Dedifferentiated amniotic fluid mesenchymal stem cell (primary cell): ENCODE results near the gene ARHGAP44.

Source experiments
- DNase-seq: peaks from one replicate; pipeline ENCODE4 v3.0.0-alpha.2; 2016; ENCODE audit errors: extremely low spot score

The ARHGAP44 gene

DNA sequence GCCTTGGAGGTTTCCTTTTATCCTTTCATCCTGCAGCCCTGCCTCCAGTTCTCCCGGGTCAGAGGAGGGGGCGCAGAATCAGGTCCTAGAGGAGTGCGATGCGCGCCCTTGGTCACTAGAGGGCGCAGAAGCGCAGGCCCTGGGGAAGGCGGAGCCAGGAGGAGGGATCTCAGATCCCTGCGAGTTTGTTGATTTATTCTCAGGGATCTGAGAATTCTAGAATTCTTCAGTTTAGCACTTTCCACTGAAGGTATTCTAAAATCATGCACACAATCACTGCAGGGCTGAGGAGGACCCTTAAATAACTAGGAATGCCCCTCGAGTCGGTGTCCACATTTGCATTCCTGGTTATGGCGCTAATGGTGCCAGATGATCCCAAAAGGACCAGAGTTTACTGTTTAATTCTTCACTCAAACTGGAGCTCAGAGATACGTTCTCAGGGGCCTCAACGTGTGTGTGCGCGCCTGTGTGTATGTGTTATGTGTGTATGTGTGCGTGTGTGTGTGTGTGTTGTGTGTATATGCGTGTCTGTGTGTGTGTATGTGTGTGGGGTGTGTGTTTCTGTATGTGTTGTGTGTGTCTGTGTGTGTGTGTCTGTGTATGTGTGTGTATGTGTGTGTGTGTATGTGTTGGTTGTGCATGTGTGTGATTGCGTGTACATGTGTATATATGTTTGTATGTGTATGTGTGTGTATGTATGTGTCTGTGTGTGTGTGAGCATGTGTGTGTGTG lies 235.4 kb downstream of the ARHGAP44 start:
- peak; percentile 34 for DNase-seq

DNA sequence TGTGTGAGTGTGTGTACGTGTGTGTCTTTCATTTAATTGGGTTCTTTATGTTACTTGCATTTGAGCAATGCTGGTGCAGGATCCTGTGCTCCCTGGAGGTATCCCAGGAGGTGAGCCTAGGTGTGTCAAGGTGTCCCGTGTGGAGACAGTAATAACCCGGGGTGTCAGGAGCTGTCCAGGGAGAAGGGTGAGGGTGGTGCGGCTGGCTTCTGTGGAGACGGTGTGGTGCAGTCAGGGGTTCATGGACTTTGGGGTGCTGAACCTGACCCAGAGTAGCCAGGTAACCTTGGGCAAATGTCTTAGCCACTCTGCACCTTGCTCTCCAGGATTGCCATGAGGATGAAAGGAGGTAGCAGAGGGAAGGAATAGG lies 235.9 kb downstream of the ARHGAP44 start:
- DNase-seq, result no peak

DNA sequence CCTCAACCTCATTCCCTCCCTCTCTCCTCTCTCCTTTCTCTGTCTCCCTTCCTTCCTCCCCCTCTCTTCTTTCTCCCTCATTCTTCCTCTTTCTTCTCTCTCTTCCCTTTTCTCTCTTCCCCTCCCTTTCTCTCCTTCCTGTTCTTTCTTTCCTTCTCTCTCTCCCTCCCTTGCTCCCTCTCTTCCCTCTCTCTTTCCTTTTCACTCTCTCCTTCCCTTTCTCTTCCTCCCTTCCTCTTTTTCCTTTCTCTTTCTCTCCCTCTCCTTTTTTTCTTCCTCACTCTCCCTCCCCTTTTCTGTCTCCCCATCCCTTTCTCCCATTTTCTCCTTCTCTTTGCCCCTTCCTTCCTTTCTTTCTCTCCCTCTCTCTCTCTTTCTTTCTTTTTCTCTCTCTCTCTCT lies 236.4 kb downstream of the ARHGAP44 start:
- no peak for DNase-seq

DNA sequence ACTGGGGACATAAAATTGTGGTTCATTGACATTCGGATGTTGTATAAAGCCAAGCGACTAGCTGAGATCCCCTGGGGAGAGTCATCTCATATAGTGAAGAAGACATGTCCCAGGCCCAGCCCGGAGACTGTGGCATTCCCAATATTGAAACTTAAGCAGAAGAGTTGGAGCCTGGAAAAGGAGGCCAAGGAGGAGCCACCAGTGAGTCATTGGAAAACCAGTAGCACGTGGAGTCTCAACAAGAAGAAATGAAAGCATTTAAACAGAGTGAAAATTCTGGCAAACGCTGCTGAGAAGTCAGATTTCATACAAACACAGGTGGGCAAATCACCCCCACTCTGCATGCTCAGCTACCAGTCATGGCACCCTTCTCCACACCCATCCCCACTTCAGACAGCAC lies 237.9 kb downstream of the ARHGAP44 start:
- no peak for DNase-seq

DNA sequence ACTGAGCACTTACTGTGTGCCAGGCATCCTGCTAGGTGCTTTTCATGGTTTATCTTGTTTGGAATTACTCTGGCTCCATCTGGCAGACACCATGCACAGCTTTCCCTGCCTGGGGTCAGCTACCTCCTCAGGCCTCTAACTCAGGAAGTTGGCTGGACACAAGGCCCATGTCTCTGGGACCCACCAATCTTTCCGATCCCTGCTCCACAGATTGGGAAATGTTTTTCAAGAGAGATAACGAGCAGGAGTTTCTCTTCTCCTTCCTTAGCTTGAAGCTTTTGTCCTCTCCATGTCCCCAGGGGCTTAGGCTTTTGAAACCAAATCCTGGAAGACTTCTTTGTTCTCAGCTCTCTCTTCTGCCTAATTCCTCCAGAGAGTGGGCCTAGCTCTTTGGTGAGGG lies 240.0 kb downstream of the ARHGAP44 start:
- DNase-seq, result no peak

DNA sequence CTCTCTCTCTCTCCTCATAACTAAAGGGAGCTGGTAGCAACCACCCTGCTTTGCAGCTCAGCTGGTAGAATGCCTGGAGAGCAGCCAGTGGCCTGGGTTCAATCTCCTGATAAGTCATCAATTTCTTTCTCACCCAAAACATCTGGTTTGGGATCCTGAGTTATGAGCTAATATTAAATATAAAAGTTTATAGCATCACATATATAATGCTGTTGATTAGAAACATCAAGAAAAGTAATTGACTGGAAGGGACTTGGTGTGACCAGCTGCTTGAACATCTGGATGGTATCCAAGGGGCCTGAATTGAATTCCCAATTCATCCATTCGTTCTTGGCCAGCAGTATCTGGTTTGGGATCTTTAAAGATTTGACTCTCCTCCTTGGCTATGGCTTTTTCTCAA lies 240.8 kb downstream of the ARHGAP44 start:
- DNase-seq, result no peak

DNA sequence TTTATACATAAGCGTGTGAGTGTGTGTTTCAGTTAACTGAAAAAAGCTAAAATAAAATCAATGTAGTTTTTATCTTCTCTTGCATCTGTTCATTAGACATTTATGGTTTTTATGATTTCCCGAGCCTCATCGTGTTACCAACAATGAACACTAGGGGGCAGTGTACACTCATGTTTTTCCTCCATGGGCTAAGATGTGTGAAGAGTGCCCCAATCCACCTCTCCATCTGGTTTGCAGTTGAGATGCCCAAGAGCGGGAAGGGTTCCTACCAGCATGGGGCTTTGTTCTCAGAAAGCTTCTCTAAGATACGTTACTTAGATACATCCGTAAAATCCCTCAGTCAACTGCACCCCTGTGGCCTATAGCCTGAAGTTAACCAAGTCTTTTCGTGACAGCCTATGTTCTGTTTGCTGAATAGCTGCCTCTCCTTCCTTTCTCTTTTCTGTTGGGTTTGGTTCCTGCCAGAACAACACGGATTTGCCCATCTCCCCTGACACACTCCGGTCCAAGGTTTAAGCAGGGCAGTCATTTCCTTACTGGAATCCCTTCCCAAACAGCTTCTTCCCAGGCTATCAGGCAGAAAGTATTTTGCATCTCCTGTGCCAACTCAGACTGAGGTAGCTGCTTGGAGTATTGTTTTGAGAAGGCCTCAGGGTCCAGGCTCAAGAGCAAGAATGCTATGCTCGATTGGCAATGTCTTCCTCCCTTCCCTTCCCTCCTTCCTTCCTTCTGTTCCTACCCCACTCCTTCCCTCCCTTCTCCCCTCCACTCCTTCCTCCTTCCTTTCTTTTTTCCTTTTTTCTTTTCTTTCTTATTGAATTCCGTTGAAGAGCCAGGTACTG lies 241.4 kb downstream of the ARHGAP44 start:
- peak; percentile 41 for DNase-seq

DNA sequence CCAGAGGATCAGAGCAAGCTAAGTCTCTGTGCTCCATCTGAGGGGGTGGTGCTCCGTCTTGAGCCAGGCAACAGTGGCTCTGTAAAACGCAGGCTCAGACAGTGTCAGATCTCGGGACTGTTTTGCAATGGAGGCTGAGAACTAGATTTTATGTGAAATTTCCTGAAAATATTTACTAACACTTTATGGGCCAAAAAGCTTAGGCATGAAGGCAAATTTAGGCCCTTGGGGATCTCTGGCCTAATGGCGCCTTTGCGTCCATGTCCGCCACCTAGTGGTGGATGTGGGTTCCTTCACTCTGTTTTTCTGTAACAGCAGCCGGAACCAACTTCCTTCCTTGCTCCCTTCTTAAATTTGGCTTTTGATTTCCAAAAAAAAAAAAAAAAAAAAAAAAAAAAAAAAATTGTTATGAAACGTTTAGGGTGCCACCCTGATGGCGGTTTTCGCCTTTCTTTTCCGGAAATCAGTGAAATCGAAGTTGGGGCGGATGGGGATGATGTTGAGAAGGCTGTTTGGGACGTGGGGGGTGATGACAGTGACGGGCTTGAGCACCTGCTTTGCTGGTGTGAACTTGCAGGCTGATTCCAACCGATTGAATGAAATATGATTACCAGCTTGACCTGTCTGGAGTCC lies 242.5 kb downstream of the ARHGAP44 start:
- DNase-seq, result no peak

DNA sequence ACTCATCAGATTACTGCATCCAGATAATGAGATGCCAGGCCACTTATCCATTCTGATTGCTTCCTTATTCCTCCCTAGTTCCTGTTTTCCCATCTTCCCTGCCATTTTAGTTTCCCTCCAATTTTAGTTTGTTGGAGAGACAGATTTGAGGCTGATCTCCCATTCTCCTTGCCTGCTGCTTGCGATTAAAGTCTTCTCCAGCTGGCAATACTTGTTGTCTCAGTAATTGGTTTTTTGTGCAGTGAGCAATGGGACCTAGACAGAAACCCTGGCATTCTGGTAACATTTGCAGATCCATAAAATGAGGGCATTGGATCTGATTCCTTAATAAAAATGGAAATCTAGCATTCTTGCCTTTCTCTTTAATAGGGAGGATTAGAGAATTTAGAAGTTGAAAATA lies 246.1 kb downstream of the ARHGAP44 start:
- no peak for DNase-seq

DNA sequence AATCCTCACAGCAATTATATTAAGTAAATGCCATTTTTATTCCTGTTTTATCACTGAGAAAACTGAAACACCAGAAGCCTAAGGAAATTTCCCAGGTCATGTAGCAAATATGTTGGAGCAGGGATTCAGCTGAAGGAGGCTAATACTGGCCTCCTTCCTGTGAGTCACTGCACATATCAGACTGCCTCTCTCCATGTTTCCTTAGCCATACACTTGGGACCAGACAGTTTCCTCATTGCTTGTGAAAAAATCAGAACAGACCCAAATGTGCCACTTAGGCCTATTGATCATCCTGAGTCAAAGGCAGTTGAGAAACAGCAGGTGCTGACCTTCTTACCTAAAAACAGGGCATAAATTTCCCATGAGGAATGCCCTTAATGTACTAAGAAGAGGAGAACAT lies 247.5 kb downstream of the ARHGAP44 start:
- DNase-seq, result no peak

DNA sequence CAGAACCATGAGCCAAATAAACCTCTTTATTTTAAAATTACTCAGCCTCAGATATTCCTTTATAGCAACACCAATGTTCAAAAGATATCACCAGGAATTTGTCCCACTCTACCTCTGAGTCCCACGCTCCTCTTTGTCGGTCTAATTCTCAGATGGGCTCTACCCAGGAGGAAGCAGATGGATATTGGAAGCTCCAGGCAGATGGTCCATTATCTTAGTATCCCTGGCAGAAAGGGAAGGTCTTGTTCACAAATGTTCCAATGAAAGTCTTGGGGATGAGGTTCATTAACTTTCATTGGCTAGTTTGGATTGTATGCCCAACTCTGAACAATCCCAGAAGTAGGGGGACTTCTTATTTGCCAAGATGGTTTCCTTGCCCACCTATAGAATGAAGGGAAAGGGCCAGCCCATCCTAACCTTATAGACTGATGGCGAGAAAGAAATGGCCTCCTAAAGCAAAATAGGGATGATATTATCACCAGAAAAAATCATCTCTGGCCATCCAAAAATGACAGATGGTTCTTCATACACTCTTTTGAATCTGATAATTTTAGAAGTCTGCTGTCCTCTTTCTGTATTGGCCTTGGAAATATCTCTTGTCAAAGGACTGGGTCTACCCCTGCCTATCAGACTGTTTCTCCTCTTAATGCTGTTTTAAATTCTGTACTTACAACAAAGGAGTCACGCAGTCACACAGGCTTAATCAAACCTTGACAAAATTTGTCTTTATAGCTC lies 249.8 kb downstream of the ARHGAP44 start:
- no peak for DNase-seq
